ENCODE measurements around the gene KCNT2.
"Not testable (repeated sequence)": the region's sequence is repeated elsewhere in the genome, so short reads cannot be mapped to it uniquely, and the experiment has no call there.

KCNT2 gene

GRCh38 chr1:196510451-196510850, 97.8 kb downstream of the KCNT2 start:
- no peak for DNase-seq

GRCh38 chr1:196504224-196504623, 104.0 kb downstream of the KCNT2 start:
- not testable (repeated sequence) for DNase-seq

- DNase-seq: no peak
Observed at GRCh38 chr1:196502437-196502836, 105.8 kb downstream of the KCNT2 start.

- no peak for DNase-seq
Observed at GRCh38 chr1:196501760-196502428, 106.3 kb downstream of the KCNT2 start.

GRCh38 chr1:196497817-196498216, 110.4 kb downstream of the KCNT2 start:
- DNase-seq: no peak

GRCh38 chr1:196494766-196495165, 113.5 kb downstream of the KCNT2 start:
- DNase-seq: no peak

GRCh38 chr1:196493881-196494280, 114.4 kb downstream of the KCNT2 start:
- no peak for DNase-seq

GRCh38 chr1:196488579-196488978, 119.7 kb downstream of the KCNT2 start:
- no peak for DNase-seq

GRCh38 chr1:196486346-196486745, 121.9 kb downstream of the KCNT2 start:
- DNase-seq: no peak

GRCh38 chr1:196481616-196482015, 126.6 kb downstream of the KCNT2 start:
- no peak for DNase-seq

GRCh38 chr1:196477262-196477661, 131.0 kb downstream of the KCNT2 start:
- no peak for DNase-seq

- no peak for DNase-seq
Observed at GRCh38 chr1:196467230-196467925, 140.9 kb downstream of the KCNT2 start.

GRCh38 chr1:196466654-196467053, 141.6 kb downstream of the KCNT2 start:
- no peak for DNase-seq

GRCh38 chr1:196466166-196466565, 142.1 kb downstream of the KCNT2 start:
- DNase-seq: no peak

GRCh38 chr1:196464480-196464941, 143.7 kb downstream of the KCNT2 start:
- no peak for DNase-seq

- no peak for DNase-seq
Observed at GRCh38 chr1:196462086-196462485, 146.2 kb downstream of the KCNT2 start.

- DNase-seq: no peak
Observed at GRCh38 chr1:196461521-196461920, 146.7 kb downstream of the KCNT2 start.

- no peak for DNase-seq
Observed at GRCh38 chr1:196459383-196459782, 148.9 kb downstream of the KCNT2 start.

- DNase-seq: no peak
Observed at GRCh38 chr1:196454792-196455191, 153.4 kb downstream of the KCNT2 start.

- no peak for DNase-seq
Observed at GRCh38 chr1:196451103-196451502, 157.1 kb downstream of the KCNT2 start.

- no peak for DNase-seq
Observed at GRCh38 chr1:196450143-196451095, 157.8 kb downstream of the KCNT2 start.

GRCh38 chr1:196449460-196449859, 158.8 kb downstream of the KCNT2 start:
- DNase-seq: no peak

GRCh38 chr1:196445775-196446174, 162.5 kb downstream of the KCNT2 start:
- DNase-seq: no peak

Measured in cortex of kidney (tissue), 1 donor.